ENCODE data around the gene ERO1B.
A peak's percentile ranks its signal among the peaks of the same experiment; 100 is the strongest.
"Not testable (repeated sequence)": the region's sequence is repeated elsewhere in the genome, so short reads cannot be mapped to it uniquely, and the experiment has no call there.

ERO1B gene, protein sequence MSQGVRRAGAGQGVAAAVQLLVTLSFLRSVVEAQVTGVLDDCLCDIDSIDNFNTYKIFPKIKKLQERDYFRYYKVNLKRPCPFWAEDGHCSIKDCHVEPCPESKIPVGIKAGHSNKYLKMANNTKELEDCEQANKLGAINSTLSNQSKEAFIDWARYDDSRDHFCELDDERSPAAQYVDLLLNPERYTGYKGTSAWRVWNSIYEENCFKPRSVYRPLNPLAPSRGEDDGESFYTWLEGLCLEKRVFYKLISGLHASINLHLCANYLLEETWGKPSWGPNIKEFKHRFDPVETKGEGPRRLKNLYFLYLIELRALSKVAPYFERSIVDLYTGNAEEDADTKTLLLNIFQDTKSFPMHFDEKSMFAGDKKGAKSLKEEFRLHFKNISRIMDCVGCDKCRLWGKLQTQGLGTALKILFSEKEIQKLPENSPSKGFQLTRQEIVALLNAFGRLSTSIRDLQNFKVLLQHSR

DNA sequence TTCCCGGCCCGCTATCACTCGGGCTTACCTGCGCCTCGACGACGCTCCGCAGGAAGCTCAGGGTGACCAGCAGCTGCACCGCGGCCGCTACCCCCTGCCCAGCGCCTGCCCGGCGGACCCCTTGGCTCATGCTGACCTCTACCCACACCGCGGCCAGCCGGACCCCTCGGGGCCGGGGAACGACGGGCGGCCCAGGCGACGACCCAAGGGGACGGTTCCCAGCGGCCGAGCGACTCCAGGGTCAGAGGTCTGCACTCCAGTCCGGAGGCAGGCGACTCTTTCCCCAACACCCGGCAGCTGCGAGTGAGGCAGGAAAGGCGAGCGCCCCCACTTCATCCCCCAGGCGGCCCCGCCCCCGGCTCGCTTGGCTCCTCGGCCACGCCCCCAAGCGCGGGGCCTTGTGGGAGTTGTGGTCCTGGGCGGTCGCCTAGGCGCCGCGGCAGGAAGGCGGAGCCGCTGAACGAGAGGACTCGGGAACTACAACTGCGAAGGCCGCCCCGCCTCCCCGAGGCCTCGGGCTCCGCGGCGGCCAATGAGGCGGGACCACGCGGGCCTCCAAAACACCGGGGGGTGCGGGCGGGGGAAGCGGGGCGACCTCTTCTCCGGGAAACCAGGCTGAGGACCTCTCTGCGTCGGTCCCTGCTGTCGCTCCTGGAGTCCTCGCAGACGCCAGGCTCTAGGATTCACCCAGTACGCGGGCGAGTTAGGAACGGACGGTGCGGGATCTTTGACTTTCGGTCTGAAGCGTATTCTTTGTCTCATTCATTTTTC, at the start of gene ERO1B:
TSS of gene ERO1B (minus strand) at position 305 of the 771 bp plus-strand sequence. CDS start at position 130, 175 bp downstream.
- peak; percentile 68 for DNase-seq

DNA sequence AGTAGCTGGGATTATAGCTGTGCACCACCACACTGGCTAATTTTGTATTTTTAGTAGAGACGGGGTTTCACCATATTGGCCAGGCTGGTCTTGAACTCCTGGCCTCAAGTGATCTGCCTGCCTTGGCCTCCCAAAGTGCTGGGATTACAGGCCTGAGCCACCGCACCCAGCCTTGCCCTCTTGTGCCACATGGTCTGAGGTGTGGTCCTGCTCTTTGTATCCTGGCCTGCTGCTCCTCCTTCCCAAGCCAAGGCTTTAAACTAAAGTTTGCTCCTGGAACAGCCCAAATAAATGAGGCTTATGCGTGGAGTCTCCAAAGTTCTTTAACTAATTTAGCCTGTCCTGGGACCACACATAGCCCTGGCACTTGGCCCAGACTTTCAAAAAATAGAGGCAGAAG, 49.7 kb upstream of the ERO1B start:
- DNase-seq = not testable (repeated sequence)

DNA sequence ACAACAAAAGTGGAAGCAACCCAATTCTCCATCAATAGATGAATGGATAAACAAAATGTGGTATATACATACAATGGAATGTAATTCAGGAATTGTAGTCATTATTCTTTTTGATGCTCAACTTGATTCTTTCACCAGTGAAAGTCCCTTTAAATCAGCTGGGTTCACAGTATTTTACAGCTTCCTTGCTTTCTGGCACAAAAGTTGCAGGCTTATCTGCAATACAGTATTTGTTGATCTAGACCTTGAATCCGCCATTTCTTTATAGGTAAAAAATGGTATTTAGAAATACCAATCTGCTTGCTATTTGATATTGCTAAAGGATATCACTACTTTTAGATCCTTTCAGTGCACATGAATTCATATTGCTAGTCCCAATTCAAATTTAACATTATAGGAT, 44.7 kb upstream of the ERO1B start:
- DNase-seq = no peak

DNA sequence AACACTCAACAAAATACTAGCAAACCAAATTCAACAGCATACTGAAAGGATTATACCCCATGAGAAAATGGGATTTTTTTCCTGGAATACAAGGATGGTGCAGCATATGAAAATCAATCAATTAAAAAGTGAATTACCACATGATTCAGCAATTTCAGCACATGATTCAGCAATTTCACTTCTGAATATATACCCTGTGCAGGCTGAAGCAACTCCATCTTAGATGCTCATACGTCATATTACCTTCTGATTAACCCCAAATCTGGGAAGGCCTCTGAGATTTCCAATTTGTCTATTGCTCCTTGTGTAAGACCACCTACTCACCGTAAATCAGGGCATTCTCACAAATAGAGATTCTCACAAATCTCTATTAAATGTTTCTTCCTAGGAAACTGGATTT, 43.8 kb upstream of the ERO1B start:
- no peak for DNase-seq

DNA sequence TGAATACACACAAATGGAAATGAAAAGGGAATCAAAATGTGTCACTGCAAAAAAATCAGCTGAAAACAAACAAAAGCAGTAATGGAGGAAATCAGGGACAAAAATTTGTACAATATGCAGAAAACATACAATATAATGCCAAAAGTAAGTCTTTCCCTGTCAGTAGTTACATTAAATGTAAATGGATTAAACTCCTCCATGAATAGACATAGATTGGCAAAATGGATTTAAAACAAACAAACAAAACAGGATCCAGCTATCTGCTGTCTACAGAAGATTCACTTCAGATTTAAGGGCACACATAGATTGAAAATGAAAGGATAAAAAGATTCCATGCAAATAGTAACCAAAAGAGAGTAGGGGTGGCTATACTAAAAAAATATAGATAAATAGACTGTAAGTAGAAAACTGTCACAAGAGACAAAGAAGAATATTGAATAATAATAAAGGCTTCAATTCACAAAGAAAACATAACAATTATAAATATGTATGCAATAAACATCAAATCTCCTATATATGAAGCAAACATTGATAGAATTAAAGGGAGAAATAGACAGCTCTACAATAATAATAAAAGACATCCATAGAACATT, 42.2 kb upstream of the ERO1B start:
- no peak for DNase-seq

- DNase-seq = no peak
These were observed 41.0 kb upstream of the ERO1B start for GRCh38 chr1:236322566-236323409.

DNA sequence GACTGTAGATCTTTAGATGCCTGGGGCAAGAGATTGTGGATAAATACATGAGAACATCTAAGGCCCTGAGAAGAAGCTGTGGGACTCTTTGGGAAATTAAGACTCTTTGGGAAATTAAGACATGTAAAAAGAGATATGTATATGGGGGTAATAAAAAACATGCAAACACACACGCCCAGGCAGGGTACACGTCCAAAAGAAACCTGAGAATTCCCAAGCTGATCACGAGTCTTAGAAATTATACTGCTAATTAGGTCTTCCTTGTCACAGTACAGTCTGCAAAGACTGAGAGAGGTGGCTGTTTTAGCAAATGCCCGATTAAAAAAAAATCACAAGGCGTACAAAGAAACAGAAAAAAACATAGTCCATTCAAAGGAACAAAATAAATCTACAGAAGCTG, 39.3 kb upstream of the ERO1B start:
- DNase-seq = no peak

DNA sequence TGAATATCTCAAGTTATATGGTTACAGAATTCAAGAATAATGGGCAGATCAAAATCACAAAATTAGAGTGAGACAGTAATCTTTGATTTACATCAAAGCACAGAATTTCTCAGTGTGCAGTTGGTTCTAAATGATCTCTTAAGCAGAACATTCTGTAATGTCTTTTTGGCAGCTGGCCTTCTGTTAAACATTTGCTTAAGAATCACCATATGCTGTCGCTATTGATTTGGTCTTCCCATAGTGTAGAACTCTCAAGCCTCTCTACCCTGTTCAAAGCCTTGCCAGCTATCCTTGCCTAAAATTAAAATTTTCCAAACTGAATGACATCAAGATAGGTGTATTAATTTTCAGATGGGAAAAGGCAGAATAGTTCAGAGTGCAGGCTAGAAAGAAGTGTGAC, 38.9 kb upstream of the ERO1B start:
- no peak for DNase-seq

GRCh38 chr1:236320214-236320613, 38.5 kb upstream of the ERO1B start:
- no peak for DNase-seq

DNA sequence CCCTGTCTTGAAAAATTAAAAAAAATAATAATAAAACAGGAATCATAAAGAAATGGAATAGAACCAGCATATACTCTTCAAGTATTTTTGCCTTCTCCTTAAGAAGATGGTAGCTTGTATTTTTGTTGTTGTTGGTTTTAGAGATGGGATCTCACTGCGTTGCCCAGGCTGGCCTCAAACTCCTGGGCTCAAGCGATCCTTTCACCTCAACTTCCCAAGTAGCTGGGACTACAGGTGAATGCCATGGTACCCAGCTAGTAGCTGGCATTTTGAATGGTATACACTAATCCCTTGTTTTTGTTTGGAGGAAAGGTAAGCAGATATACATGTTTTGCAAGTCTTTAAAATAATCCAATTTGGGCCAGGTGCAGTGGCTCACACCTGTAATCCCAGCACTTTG, 34.7 kb upstream of the ERO1B start:
- no peak for DNase-seq

GRCh38 chr1:236315518-236315917, 33.8 kb upstream of the ERO1B start:
- DNase-seq = no peak

GRCh38 chr1:236315092-236315491, 33.3 kb upstream of the ERO1B start:
- DNase-seq = no peak

DNA sequence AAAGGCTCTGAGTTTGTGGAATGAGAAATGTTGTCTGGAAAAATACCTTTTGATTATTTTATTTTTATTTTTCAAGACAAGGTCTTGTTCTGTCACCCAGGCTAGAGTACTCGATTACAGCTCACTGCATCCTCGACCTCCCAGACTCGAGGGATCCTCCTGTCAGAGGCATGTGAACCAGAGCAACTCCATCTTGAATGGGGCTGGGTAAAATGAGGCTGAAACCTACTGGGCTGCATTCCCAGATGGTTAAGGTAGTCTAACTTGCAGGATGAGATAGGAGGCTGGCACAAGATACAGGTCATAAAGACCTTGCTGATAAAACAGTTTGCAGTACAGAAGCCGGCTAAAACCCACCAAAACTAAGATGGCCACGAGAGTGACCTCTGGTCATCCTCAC, 32.3 kb upstream of the ERO1B start:
- DNase-seq = not testable (repeated sequence)

GRCh38 chr1:236313427-236313826, 31.7 kb upstream of the ERO1B start:
- DNase-seq = no peak

- no peak for DNase-seq
These were observed 29.3 kb upstream of the ERO1B start for GRCh38 chr1:236311040-236311439.

DNA sequence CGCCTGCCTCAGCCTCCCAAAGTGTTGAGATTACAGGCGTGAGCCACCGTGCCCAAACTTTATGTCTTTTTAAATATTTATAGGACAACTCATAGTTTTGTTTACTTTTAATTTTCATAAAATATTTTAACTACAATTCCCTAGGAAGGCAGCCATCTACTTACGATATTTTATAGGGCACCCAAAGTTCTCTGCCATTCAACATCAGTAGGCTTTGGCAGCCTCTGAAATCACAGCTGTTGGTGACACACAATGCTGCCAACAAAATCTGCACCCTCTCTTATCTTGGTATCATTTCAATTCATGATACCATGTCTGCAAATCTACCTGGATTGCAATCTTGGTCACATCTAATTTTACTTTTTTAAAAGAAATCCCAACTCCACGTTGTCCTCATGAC, 27.1 kb upstream of the ERO1B start:
- DNase-seq = no peak

DNA sequence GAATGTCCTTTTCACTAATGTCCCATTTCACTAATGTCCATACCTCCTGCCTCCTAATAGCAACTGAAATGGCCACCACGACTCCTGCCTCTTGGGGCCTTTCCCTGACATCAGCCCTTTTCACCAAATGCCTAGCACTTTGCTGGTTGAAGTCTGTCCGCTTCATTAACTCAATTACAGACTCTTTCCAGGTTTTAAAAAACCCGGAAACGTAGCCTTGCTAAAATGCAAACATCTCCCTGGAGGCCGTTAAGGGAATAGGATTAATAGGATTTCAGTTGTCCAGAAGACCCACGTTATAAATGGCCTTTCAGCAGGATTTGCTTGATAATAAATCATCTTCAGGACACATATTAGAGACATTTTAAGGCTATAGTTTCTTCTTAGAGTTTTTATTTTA, 25.7 kb upstream of the ERO1B start:
- DNase-seq = no peak

DNA sequence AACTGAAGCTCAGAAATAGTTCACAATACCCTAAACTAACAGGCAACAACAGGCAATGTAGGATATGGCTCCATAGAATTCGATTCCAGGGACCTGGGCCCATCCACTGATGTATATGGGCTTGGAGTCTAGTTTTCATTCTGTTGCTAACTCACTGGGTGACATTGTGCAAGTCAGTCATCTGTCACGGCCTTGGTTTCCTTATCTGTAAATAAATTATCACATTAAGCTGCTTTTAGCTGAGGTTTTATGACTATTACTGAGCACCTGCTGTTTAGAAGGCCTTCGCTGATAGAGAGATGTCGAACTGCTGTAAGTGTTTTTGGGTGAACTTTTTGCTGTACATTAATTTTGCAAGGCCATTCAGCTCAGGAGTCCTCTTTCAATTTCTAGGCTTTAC, 22.9 kb upstream of the ERO1B start:
- DNase-seq = no peak

DNA sequence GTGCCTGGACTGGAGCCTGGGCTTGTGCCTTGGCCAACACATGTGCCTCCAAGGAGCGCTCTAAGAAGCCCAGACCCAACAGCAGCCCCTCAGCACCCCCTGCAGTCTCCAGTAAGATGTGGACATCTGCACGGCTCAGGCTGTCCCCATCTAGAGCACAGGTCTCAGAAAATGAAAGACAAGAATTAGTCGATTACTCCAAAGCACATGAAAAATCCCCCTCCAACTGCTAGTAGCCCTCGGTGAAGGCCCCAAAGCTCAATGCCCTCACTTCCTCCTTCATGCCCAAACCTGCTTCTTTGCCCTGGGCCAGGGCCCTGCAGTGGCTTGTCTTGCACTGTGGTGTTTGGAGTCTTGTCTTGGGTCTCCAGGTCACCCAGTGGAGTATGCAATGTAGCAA, 21.9 kb upstream of the ERO1B start:
- no peak for DNase-seq

DNA sequence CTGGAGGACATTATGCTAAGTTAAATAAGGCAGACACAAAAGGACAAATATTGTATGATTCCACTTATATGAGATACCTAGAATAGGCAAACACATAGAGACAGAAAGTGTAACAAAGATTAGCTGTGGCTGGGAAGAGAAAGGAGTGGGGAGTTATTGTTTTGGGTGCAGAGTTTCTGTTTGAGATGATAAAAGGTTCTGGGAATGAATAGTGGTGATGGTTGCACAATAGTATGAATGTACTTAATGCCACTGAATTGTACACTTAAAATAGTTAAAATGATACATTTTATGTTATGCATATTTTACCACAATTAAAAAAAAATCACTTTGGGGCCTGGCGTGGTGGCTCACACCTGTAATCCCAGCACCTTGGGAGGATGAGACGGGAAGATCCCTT, 21.2 kb upstream of the ERO1B start:
- no peak for DNase-seq

- no peak for DNase-seq
These were observed 20.2 kb upstream of the ERO1B start for GRCh38 chr1:236301958-236302335.

GRCh38 chr1:236301080-236301957, 19.6 kb upstream of the ERO1B start:
- DNase-seq = no peak
